Subcutaneous adipose tissue (tissue), 4 donors: Measurements from ENCODE around the gene RND2. TPM values are rescaled to one million over a fixed set of nuclear protein-coding genes. Genes with fewer than 3 reads are reported as not detected.

Experiments used
- CTCF ChIP-seq: fragments of 450-650 bp; IDR thresholded peaks from one replicate; pipeline ENCODE4 v1.5.1; 2016; ENCODE audit warnings: low read depth, mild to moderate bottlenecking, control low read depth, antibody characterized with exemption, moderate library complexity
- total RNA-seq, 4 donors: library from RNA; depleted of rRNA; stranded (reverse); fragments of >200 nt; gene quantifications; one replicate each; pipeline ENCODE4 v1.1.0, GENCODE V29; 2016

RND2 gene
- total RNA-seq, 4 donors from 2014 or later, result 0.17 to 0.49 (median 0.30) TPM

- TF ChIP-seq CTCF, result no peak
These were observed 26.0 kb upstream of the RND2 start for GRCh38 chr17:42999003-42999525.

GRCh38 chr17:43003542-43004172 is 21.4 kb upstream of the RND2 start:
- no peak for TF ChIP-seq CTCF

GRCh38 chr17:43006639-43007551 is 18.1 kb upstream of the RND2 start, which contains the start of gene IFI35:
TSS of gene IFI35 (plus strand) at chr17:43006784. CDS start at chr17:43006948, 164 bp downstream.
- TF ChIP-seq CTCF, result no peak

GRCh38 chr17:43010667-43011308 is 14.2 kb upstream of the RND2 start:
- TF ChIP-seq CTCF, result no peak

GRCh38 chr17:43011728-43012472 is 13.1 kb upstream of the RND2 start:
- TF ChIP-seq CTCF, result no peak

- TF ChIP-seq CTCF, result no peak
These were observed 11.7 kb upstream of the RND2 start for GRCh38 chr17:43013296-43013695.
